Stimulated activated CD8-positive, alpha-beta memory T cell treated with anti-CD3 and anti-CD28 coated beads, Interleukin-4, amount 100 ng/mL, for 48 hours (primary cell): Measurements from ENCODE around the gene RITA1.
A peak's percentile ranks its signal among the peaks of the same experiment; 100 is the strongest.
"Not testable (repeated sequence)": the region's sequence is repeated elsewhere in the genome, so short reads cannot be mapped to it uniquely, and the experiment has no call there.

ENCODE experiments used
- DNase-seq: peaks from one replicate; pipeline ENCODE4 v3.0.0-alpha.2; 2020

The RITA1 gene

GRCh38 chr12:113185180-113186032 is at the start of gene RITA1, which contains the start of gene DDX54:
Gene RITA1 (plus strand): TSS chr12:113185721. CDS start chr12:113186747, 1,026 bp downstream.
Gene DDX54 (minus strand): TSS chr12:113185478. CDS start chr12:113185451, 27 bp downstream.
- DNase-seq: peak; percentile 88

DNA sequence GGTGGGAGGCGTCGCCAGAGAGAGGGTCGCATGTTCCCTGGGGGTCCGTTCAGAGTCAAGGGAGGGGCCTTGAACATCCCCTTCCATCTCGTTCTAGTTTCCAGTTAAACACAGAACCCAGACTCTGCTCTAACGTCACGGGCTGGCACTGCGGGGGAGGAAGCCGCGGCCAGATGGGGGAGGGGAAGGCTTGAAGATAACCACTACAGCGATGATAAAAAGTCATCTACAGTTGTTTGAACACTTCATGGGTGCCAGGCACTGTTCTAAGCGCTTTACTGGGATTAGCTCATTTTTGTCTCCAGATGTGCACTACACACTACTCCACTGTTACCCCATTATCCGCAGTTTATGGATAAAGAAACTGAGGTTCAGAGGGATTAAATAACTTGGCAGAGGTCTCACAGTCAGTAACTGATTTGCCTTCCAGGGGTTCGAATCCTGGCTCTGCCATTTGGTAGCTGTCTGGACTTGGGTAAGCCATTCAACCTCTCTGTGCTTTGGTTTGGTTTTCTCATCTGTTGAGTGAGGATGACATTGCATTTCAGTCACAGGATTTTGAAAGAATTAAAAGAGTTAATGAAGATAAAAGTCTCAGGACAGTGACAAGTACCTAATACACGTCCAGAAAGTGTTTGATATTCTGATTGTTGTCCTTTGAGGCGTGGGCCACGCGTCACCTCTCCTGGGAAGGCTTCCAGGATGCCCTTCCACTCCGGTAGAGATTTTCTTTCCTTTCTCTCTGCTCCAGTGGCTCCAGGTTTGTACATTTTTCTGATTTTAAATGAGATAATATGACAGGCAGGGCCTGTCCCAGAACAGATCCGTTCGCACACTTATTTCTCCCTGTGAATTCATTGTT is 49.2 kb upstream of the RITA1 start:
- peak; percentile 82 for DNase-seq

DNA sequence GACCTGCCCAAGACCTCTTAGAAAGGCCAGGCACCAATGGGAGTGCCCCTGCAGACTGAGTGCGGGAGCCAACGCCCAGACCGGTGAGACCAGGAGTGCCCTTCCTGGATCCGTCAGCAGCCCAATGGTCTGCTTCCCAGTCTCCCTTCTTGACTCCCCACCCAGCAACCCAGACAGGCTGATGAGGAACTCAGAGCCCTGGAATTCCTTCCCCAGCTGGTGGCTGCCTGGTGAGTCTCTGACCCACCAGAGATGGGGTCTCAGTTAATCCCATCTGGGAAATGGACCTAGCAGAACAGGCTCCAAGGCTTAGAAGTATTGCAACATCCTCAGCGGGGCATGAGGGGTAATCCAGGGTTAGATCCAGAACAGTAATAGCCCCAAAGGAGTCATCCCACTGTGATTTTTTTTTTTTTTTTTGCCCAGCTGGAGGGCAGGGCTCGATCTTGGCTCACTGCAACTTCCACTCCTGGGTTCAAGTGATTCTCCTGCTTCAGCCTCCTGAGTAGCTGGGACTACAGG is 48.5 kb upstream of the RITA1 start:
- no peak for DNase-seq

DNA sequence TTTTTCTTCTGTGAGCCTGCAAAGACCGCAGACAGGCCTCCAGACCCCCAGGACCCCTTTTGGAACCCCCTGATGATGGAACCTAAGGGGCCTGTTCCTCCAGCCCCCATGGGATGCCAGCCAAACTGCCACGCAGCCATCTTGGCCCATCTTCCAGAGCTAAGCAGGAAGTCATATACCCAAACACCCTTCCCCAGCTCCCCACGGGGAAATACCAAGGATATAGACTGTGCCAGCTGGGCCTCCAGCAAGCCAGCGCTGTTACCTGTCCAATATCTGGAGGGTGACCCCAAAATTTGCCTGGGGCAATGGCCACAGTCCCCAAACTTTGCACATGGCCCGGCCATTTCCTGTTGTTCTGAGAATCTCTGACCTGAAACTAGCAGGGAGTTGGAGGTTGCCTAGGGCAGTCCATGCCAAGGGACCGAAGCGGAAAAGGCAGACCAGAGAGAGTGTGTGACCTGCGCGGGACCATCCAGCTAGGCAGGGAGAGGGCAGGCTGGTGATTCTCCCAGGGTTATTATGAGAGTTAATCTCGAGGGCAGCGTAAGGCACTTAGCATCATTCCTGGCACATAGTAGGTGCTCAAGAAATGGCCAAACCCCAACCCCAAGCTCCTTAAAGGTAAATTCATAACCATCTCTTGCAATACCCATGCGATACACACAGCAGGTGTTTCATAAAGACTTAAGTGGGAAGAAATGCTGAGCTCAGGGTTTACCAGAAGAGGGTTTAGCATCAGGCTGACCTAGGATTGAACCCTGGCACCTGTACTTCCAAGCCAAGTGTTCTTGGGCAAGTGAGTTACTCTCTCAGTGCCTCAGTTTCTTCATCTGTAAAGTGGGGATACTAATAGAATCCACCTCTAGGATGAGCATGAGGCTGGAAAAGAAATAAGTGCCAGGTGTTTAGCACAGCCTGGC is 47.4 kb upstream of the RITA1 start:
- DNase-seq: no peak

GRCh38 chr12:113138826-113139225 is 46.7 kb upstream of the RITA1 start:
- DNase-seq: no peak

DNA sequence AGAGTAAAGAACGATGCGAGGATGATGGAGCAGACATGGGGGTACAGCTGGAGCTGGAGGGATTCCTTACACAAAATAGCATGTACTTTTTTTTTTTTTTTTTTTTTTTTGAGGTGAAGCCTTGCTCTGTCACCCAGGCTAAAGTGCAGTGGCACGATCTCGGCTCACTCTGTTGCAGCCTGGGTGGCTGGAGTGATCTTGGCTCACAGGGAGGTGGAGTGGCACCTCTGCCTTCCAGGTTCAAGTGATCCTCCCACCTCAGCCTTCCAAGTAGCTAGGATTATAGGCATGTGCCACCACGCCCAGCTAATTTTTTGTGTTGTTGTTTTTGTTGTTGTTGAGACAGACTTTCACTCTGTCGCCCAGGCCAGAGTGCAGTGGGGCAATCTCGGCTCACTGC is 44.8 kb upstream of the RITA1 start:
- no peak for DNase-seq

DNA sequence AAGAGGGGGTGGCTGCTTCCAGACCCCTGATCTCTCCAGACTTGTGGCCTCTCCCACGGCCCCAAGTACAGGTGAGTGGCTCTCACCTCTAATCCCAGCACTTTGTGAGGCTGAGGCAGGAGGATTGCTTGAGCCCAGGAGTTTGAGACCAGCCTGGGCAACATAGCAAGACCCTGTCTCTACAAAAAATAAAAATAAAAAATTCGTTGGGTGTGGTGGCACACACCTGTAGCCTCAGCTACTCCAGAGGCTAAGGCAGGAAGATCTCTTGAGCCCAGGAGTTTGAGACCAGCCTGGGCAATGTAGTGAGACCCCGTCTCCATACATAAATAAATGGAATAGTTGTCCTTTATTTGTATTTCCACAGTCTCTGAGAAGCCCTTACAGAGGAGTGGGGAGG is 43.8 kb upstream of the RITA1 start:
- not testable (repeated sequence) for DNase-seq

GRCh38 chr12:113142173-113142885 is 43.2 kb upstream of the RITA1 start:
- DNase-seq: no peak

- no peak for DNase-seq
These were observed 42.6 kb upstream of the RITA1 start for GRCh38 chr12:113142886-113143332.

- DNase-seq: no peak
These were observed 41.6 kb upstream of the RITA1 start for GRCh38 chr12:113143959-113144358.

- no peak for DNase-seq
These were observed 40.7 kb upstream of the RITA1 start for GRCh38 chr12:113144806-113145205.

GRCh38 chr12:113145720-113146551 is 39.6 kb upstream of the RITA1 start:
- DNase-seq: no peak

DNA sequence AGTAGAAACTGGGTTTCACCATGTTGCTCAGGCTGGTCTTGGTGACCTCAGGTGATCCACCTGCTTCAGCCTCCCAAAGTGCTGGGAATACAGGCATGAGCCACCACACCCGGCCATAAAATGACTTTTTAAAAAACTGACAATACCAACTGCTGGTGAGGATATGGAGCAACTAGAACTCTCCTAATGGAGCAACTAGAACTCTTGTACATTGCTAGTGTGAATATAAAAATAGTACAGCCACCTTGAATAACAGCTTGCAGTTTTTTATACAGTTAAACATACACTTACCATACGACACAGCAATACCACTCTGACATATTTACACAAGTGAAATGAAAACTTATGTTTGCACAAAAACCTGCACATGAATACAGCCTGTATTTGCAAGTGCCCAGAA is 38.5 kb upstream of the RITA1 start:
- DNase-seq: no peak

GRCh38 chr12:113149361-113150150 is 36.0 kb upstream of the RITA1 start, which contains the start of gene CFAP73:
Gene CFAP73 (plus strand): TSS chr12:113149724. CDS start chr12:113149858, 134 bp downstream.
- DNase-seq: no peak

GRCh38 chr12:113151655-113152054 is 33.9 kb upstream of the RITA1 start:
- no peak for DNase-seq

DNA sequence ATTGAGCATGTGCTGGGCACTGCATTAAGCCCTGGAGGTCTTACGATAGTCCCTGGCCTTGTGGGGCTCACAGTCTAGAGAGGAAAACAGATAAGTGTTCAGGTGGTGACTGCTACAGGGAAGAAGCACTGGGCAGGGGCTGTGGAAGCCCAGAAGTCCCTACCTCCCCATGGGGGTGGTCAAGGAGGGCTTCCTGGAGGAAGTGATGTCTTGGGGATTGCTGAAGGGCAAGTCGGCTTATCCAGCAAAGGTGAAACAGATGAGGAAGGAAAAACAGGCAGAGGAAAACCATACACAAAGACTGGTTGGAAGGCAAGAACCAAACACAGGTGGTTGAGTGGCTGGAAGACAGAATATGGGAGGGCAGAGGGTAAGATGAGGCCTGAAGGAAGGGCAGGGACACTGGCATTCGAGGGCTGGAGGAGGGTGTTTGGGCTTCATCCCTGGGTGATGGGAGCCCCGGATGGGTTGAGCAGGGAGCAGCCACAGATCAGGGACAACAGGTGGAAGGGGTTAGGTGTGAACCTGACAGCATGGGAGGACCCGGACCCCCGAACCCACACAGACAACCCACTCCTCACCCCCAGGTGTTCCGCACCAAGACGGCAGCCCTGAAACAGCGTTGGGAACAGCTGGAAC is 33.2 kb upstream of the RITA1 start:
- no peak for DNase-seq

- peak; percentile 72 for DNase-seq
These were observed 32.4 kb upstream of the RITA1 start for GRCh38 chr12:113152835-113153814.
